Inferior parietal cortex (tissue), 1 donor: ENCODE data around the gene PIGV.
"Not testable (repeated sequence)": the region's sequence is repeated elsewhere in the genome, so short reads cannot be mapped to it uniquely, and the experiment has no call there.

Source experiments
- DNase-seq: peaks from one replicate; pipeline ENCODE4 v3.0.0-alpha.2; 2016; ENCODE audit errors: extremely low spot score

PIGV gene

DNA sequence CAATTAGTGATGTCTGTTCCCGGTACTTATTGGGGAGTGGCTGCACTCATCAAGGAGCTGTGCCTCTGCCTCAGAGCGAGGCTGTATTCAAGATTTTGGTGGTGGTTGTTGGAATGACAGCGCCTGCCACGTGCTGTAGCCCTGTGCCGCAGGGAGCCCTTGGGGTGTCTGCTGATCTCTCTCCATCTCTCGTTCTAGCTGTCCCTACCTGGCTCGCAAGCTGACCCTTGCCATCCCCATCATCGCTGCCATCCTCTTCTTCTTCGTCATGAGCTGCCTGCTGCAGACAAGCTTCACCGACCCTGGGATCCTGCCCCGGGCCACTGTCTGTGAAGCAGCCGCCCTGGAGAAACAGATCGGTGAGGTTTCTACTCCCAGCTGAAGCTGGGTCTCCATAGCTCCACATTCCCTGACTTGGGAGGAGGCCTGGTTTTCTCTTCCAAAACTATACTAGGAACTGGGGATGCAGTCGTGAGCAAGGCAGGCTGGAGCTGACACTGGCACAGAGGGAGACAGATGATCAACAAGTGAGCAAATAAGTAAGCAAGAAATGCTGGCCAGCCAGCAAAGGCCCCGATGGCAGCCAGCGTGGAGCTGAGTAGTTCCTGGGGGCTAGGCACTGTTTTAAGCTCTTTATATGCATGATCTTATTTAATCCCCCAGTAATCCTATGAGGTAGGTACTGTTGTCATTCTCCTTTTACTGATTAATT, 44.7 kb downstream of the PIGV start:
- no peak for DNase-seq

GRCh38 chr1:26833432-26834405, 46.0 kb downstream of the PIGV start:
- no peak for DNase-seq

DNA sequence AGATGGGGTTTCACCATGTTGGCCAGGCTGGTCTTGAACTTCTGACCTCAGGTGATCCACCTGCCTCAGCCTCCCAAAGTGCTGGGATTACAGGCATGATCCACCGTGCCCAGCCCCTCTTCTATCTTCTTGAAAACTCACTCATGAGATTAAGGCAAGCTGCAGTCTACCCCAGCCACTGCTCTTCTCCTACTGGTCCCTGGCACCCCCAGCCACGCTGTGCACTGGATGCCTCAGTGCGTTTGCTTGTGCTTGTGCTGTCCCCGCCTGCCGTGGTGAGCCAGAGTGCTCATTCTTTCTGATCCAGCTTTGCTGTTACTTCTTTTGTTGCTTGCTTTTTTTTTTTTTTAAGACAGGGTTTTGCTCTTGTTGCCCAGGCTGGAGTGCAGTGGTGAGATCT, 49.9 kb downstream of the PIGV start:
- DNase-seq, result not testable (repeated sequence)

- no peak for DNase-seq
These were observed 51.0 kb downstream of the PIGV start for GRCh38 chr1:26838474-26839338.

- no peak for DNase-seq
These were observed 51.6 kb downstream of the PIGV start for GRCh38 chr1:26839339-26839722.

GRCh38 chr1:26839779-26840178, 52.0 kb downstream of the PIGV start:
- DNase-seq, result no peak

- DNase-seq, result no peak
These were observed 56.9 kb downstream of the PIGV start for GRCh38 chr1:26844424-26845196.

DNA sequence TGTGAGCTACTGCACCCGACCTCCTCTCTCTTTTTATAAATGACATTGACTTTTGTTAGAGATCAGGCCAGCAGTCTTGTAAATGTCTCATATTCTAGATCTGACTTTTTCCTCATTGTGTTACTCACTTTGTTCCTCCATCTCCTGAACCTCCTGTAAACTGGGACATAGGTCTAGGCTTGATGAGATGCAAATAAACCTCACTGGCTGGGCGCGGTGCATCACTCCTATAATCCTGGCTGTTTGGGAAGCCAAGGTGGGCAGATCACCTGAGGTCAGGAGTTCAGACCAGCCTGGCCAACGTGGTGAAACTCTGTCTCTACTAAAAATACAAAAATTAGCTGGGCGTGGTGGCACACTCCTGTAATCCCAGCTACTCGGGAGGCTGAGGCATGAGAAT, 60.1 kb downstream of the PIGV start:
- not testable (repeated sequence) for DNase-seq
